ENCODE data around the gene TTC5.
A peak's percentile ranks its signal among the peaks of the same experiment; 100 is the strongest.
"Not testable (repeated sequence)": the region's sequence is repeated elsewhere in the genome, so short reads cannot be mapped to it uniquely, and the experiment has no call there.

TTC5 gene

GRCh38 chr14:20306079-20306423 is 300 bp upstream of the TTC5 start:
- H3K4me3 ChIP-seq (ENCODE audit: low read depth, low read length) = peak overlapping the region; percentile 96; the same call in 1 of the 2 replicates
- TF ChIP-seq, protein P1, sequence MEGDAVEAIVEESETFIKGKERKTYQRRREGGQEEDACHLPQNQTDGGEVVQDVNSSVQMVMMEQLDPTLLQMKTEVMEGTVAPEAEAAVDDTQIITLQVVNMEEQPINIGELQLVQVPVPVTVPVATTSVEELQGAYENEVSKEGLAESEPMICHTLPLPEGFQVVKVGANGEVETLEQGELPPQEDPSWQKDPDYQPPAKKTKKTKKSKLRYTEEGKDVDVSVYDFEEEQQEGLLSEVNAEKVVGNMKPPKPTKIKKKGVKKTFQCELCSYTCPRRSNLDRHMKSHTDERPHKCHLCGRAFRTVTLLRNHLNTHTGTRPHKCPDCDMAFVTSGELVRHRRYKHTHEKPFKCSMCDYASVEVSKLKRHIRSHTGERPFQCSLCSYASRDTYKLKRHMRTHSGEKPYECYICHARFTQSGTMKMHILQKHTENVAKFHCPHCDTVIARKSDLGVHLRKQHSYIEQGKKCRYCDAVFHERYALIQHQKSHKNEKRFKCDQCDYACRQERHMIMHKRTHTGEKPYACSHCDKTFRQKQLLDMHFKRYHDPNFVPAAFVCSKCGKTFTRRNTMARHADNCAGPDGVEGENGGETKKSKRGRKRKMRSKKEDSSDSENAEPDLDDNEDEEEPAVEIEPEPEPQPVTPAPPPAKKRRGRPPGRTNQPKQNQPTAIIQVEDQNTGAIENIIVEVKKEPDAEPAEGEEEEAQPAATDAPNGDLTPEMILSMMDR (IDR thresholded peaks at IDR 0.05; ENCODE audit: low read depth, low read length, missing control alignments) = no peak

GRCh38 chr14:20302042-20302755 is 3.6 kb downstream of the TTC5 start:
- no peak overlapping the region for H3K4me3 ChIP-seq (ENCODE audit: low read depth, low read length)
- TF ChIP-seq, protein P1 (IDR thresholded peaks at IDR 0.05; ENCODE audit: low read depth, low read length, missing control alignments) = no peak
- DNase-seq (ENCODE audit: low read depth) = no peak

More at GRCh38 chr14:20306079-20306423, 300 bp upstream of the TTC5 start:
- DNase-seq (ENCODE audit: low read depth) = no peak

- TF ChIP-seq, protein P1 (IDR thresholded peaks at IDR 0.05; ENCODE audit: low read depth, low read length, missing control alignments) = no peak
- DNase-seq (ENCODE audit: low read depth) = peak; percentile 39
- no peak overlapping the region for H3K4me3 ChIP-seq (ENCODE audit: low read depth, low read length)
These were observed 10.7 kb downstream of the TTC5 start for GRCh38 chr14:20295067-20295466.

GRCh38 chr14:20294636-20295035 is 11.1 kb downstream of the TTC5 start:
- no peak overlapping the region for H3K4me3 ChIP-seq (ENCODE audit: low read depth, low read length)
- TF ChIP-seq, protein P1 (IDR thresholded peaks at IDR 0.05; ENCODE audit: low read depth, low read length, missing control alignments) = no peak
- no peak for DNase-seq (ENCODE audit: low read depth)

GRCh38 chr14:20281998-20282397 is 23.8 kb downstream of the TTC5 start:
- not testable (repeated sequence) for H3K4me3 ChIP-seq (ENCODE audit: low read depth, low read length); DNase-seq (ENCODE audit: low read depth)

- H3K4me3 ChIP-seq (ENCODE audit: low read depth, low read length); DNase-seq (ENCODE audit: low read depth): not testable (repeated sequence)
These were observed 25.5 kb downstream of the TTC5 start for GRCh38 chr14:20280265-20280664.

DNA sequence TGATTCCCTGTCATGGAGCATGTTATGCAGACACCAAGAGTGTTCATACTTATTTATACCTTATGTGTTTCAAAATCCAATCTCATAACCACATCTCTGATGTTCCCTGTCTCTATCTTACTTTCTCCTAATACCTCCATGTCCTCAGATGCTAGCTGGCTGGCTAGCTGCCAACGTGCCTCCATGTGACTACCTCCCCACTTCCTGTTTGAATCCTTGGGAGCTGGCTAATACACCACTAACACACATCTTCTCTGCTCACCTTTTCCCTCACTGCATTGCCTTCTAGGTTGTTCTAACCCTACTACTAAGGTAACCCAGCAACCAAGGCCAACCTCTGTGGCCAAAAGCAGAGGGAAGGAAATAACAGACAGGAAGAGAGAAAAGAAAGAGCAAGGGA is 27.3 kb downstream of the TTC5 start:
- no peak for DNase-seq (ENCODE audit: low read depth)
- H3K4me3 ChIP-seq (ENCODE audit: low read depth, low read length) = no peak overlapping the region
- TF ChIP-seq, protein P1 (IDR thresholded peaks at IDR 0.05; ENCODE audit: low read depth, low read length, missing control alignments) = no peak

GRCh38 chr14:20277409-20277808 is 28.3 kb downstream of the TTC5 start:
- TF ChIP-seq, protein P1 (IDR thresholded peaks at IDR 0.05; ENCODE audit: low read depth, low read length, missing control alignments) = no peak
- no peak overlapping the region for H3K4me3 ChIP-seq (ENCODE audit: low read depth, low read length)
- DNase-seq (ENCODE audit: low read depth) = no peak
